H4 (cell line): ENCODE results near the gene YJEFN3. TPM values are rescaled to one million over a fixed set of nuclear protein-coding genes. Genes with fewer than 3 reads are reported as not detected.

Source experiments
- DNase-seq: peaks from one replicate; pipeline ENCODE4 v3.0.0-alpha.2; 2015; ENCODE audit warnings: low spot score
- total RNA-seq: library from RNA; depleted of rRNA; stranded (reverse); fragments of >200 nt; shearing (Covaris generic); gene quantifications from 2 replicates; pipeline ENCODE4 v1.2.3, GENCODE V29; 2014

The YJEFN3 gene
- total RNA-seq, 1 experiment from 2014 or later, result 0.10 TPM

GRCh38 chr19:19552798-19553197, 24.1 kb downstream of the YJEFN3 start:
- no peak for DNase-seq

- no peak for DNase-seq
These were observed 25.0 kb downstream of the YJEFN3 start for GRCh38 chr19:19553670-19554069.

GRCh38 chr19:19554074-19555023, 25.6 kb downstream of the YJEFN3 start:
- DNase-seq, result no peak

- DNase-seq, result no peak
These were observed 29.3 kb downstream of the YJEFN3 start for GRCh38 chr19:19558055-19558454.

GRCh38 chr19:19558636-19559035, 29.9 kb downstream of the YJEFN3 start:
- no peak for DNase-seq

- DNase-seq, result no peak
These were observed 31.2 kb downstream of the YJEFN3 start for GRCh38 chr19:19559931-19560330.

- no peak for DNase-seq
These were observed 33.4 kb downstream of the YJEFN3 start for GRCh38 chr19:19561946-19562664.

- no peak for DNase-seq
These were observed 34.1 kb downstream of the YJEFN3 start for GRCh38 chr19:19562665-19563347.

- no peak for DNase-seq
These were observed 34.7 kb downstream of the YJEFN3 start for GRCh38 chr19:19563348-19563848.

GRCh38 chr19:19566306-19566705, 37.6 kb downstream of the YJEFN3 start:
- no peak for DNase-seq

GRCh38 chr19:19567391-19567790, 38.7 kb downstream of the YJEFN3 start:
- DNase-seq, result no peak

GRCh38 chr19:19568802-19569756, 40.4 kb downstream of the YJEFN3 start:
- DNase-seq, result no peak

GRCh38 chr19:19570571-19570970, 41.9 kb downstream of the YJEFN3 start:
- DNase-seq, result no peak

GRCh38 chr19:19571071-19571786, 42.5 kb downstream of the YJEFN3 start:
- no peak for DNase-seq

GRCh38 chr19:19575411-19575810, 46.7 kb downstream of the YJEFN3 start:
- DNase-seq, result no peak

- DNase-seq, result no peak
These were observed 49.5 kb downstream of the YJEFN3 start for GRCh38 chr19:19578252-19578651.

- no peak for DNase-seq
These were observed 51.0 kb downstream of the YJEFN3 start for GRCh38 chr19:19579533-19580361.

GRCh38 chr19:19580418-19580817, 51.7 kb downstream of the YJEFN3 start:
- no peak for DNase-seq

- DNase-seq, result no peak
These were observed 52.7 kb downstream of the YJEFN3 start for GRCh38 chr19:19581391-19581790.
